Panc1 (cell line): ENCODE data around the gene RIC3.

Experiments used
- TF ChIP-seq, protein P1 (sequence below): fragments of 450-650 bp; IDR thresholded peaks from 2 replicates; pipeline ENCODE4 v1.5.1; 2017; ENCODE audit warnings: mild to moderate bottlenecking
- TF ChIP-seq, protein P2 (sequence below), 2 experiments: IDR thresholded peaks; 2 replicates each; pipeline ENCODE4 v1.6.1; 2011 to 2012; ENCODE audit warnings: low read depth in 2 of 2, control low read depth in 1 of 2, low read length in 1 of 2, mild to moderate bottlenecking in 1 of 2, moderate library complexity in 1 of 2; ENCODE audit not compliant: insufficient read depth in 1 of 2

DNA sequence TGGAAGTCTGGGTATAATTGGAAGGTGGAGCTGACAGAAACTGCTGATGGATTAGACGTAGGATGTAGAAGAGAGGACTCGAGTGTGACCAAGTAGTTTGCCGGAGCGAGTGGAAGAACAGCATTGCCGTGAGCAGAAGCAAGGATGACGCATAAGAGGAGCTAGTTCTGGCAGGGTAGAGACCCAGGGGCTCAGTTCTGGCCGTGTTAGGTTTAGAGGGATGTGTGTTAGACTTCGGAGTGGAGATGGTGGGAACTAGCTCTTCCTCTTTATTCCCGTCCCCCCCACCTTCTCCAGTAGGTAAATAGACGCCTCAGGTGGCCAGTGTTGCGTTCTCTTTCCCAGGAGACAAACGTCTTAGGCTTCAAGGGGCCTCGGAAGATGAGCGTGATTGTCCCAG, 68.7 kb downstream of the RIC3 start:
- TF ChIP-seq, protein P1, sequence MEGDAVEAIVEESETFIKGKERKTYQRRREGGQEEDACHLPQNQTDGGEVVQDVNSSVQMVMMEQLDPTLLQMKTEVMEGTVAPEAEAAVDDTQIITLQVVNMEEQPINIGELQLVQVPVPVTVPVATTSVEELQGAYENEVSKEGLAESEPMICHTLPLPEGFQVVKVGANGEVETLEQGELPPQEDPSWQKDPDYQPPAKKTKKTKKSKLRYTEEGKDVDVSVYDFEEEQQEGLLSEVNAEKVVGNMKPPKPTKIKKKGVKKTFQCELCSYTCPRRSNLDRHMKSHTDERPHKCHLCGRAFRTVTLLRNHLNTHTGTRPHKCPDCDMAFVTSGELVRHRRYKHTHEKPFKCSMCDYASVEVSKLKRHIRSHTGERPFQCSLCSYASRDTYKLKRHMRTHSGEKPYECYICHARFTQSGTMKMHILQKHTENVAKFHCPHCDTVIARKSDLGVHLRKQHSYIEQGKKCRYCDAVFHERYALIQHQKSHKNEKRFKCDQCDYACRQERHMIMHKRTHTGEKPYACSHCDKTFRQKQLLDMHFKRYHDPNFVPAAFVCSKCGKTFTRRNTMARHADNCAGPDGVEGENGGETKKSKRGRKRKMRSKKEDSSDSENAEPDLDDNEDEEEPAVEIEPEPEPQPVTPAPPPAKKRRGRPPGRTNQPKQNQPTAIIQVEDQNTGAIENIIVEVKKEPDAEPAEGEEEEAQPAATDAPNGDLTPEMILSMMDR, result no peak
- TF ChIP-seq, protein P2, sequence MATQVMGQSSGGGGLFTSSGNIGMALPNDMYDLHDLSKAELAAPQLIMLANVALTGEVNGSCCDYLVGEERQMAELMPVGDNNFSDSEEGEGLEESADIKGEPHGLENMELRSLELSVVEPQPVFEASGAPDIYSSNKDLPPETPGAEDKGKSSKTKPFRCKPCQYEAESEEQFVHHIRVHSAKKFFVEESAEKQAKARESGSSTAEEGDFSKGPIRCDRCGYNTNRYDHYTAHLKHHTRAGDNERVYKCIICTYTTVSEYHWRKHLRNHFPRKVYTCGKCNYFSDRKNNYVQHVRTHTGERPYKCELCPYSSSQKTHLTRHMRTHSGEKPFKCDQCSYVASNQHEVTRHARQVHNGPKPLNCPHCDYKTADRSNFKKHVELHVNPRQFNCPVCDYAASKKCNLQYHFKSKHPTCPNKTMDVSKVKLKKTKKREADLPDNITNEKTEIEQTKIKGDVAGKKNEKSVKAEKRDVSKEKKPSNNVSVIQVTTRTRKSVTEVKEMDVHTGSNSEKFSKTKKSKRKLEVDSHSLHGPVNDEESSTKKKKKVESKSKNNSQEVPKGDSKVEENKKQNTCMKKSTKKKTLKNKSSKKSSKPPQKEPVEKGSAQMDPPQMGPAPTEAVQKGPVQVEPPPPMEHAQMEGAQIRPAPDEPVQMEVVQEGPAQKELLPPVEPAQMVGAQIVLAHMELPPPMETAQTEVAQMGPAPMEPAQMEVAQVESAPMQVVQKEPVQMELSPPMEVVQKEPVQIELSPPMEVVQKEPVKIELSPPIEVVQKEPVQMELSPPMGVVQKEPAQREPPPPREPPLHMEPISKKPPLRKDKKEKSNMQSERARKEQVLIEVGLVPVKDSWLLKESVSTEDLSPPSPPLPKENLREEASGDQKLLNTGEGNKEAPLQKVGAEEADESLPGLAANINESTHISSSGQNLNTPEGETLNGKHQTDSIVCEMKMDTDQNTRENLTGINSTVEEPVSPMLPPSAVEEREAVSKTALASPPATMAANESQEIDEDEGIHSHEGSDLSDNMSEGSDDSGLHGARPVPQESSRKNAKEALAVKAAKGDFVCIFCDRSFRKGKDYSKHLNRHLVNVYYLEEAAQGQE (IDR thresholded peaks at IDR 0.05; ENCODE audit: insufficient read depth in 1 of 2, low read depth in 2 of 2, low read length in 1 of 2), result no peak
